Activated T-helper 1 cell treated with Interleukin-2 at 50 U/mL for 16 hours (primary cell): ENCODE results near the gene DAB1.

Source experiments
- DNase-seq: peaks from one replicate; pipeline ENCODE4 v3.0.0-alpha.2; 2020; ENCODE audit warnings: low read depth

The DAB1 gene

DNA sequence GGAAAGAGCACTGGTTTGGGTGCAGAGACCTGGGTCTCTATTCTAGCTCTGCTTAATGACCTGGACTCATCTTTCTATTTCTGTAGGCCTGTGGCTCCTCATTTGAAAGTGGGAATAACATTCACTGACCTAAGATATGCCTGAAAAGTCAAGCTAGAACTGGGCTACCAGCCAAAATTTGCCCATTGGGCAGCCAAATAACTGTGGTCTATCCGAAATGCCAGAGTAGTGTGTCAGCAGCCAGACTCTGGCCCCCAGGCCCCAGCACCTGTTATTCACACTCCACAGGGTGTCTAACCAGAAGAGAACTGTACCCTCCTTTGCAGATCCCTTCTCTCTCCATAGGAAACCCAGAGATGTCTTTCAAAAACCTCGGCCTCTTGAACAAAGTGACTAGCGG is 12.6 kb downstream of the DAB1 start:
- DNase-seq, result no peak

DNA sequence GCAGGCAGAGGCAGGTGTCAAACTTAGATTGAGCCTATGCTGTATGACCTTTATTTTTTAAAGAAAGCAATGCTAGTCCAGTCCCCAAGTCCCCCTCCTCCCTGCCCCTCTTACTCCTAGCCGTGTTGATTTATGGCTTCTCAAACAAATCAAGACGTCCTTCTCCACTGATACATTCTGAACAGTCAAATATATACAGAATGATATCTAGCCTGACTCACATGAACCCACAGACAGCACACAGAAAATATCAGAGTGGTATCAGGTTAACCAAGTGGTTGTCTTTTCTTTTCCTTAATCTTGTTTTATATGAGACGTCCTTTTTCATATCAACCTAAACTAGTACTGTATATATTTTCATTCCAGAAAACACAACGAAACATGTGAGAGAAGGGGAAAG is 13.4 kb downstream of the DAB1 start:
- no peak for DNase-seq

DNA sequence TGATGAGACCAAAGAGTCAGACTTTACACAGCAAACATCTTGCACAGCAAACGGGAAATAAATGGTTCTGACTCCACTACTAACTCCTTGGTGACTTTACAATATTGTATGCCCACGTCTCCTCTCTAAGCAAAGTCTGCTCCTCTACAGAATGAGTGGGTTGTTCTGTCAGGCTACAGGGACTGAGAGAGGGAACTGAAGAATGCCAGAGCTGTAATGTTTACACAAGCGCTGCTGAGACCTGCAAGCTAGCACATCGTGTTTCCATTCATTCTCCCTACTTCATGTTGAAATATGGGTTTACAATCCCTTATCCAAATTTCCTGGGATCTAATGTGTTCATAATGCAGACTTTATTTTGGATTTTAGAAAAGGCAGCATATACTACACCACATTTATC is 15.9 kb downstream of the DAB1 start:
- no peak for DNase-seq

DNA sequence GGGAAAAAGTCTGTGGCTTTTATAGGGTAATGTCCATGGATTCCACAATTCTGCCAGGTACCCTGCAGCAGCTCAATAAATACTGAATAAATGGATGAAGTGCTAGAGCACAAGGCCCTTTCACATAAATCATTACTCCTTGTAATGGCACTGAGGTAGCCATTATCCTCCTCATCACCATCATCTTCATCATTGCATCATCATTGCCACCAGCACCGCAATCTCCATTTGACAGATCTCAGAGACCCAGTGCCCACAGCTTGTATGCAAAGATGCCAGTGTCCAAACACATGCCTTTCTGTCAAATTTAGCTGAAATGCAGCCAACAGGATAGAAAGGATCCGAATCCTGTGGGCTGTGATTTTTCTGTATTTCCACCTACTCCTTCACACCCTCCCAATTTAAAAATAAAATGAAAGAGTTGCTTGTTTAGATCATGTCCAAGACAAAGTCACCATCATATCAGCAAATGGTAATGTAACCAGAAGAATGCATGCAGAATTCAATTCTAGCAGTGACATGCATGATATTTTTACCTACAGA is 17.4 kb downstream of the DAB1 start:
- DNase-seq, result no peak

DNA sequence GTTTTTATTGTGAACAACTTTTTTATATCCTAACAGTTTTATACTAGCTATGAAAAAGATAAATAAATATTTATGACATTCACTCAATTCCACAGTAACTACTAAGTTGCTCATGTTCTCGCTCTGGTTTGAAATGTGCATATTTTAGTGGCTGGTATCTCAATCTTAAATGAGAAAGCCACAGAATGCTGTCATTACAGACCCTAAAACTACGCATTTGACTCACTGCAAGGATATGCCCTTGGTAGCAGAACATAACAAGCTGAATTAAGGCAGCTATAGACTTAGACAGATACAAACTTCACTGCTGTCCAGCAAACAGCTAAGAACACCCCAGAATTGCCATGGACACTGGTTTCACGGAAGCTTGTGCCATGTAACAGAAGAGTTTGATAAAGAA is 19.0 kb downstream of the DAB1 start:
- DNase-seq, result no peak

DNA sequence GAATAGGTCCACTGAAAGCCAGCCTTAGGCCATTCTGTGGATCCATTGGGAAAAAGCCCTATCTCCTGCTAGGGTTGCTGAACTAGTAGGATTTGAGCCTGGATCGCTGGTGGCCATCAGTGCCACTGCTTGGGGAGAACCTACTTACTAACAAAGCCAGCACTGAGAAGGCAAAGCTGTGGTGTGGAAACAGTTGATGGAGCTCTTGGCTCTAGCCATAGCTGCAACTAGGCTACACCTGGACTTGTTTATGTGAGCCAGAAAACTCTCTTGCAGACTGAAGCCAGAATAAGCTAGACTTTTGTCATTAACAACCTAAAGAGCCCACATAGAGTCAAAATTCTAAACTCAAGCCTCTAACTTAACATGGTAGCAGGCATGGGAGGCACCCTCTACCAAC is 20.7 kb downstream of the DAB1 start:
- no peak for DNase-seq

DNA sequence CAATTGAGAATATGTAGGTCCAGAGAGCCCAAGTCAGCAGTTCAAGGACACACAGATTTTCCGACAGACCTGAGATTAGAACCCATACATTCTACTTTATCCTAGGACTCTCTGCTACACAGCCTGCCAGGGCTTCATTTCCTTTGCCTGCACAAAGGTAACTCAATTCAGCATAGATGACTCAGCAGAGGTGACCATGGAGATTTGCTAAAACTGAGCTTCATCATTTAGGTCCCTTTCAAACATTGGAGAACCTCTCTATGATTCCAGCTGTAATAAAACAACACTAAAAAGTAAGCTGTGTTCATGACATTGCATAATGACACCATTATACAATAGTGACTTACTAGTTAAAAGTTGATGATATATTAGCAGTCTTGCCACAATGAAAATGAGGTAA is 22.2 kb downstream of the DAB1 start:
- DNase-seq, result no peak

DNA sequence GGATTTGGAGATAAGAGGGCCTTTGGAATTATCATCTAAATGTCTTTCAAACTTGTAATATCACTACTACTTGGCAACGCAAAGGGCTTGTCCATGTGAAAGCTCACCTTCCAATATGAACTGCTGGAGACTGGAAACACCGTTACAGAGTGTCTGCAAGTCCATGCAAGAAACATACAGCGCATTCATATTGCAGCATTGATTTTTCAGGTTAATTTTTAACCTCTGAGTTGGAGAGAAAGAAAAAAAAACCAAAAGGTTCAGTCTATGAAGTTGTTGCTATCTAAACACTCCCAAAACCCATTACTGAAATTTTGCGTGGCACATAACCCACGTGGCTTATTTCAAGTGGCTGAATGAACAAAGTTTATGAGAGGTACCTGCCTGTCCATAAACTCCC is 23.8 kb downstream of the DAB1 start:
- DNase-seq, result no peak

DNA sequence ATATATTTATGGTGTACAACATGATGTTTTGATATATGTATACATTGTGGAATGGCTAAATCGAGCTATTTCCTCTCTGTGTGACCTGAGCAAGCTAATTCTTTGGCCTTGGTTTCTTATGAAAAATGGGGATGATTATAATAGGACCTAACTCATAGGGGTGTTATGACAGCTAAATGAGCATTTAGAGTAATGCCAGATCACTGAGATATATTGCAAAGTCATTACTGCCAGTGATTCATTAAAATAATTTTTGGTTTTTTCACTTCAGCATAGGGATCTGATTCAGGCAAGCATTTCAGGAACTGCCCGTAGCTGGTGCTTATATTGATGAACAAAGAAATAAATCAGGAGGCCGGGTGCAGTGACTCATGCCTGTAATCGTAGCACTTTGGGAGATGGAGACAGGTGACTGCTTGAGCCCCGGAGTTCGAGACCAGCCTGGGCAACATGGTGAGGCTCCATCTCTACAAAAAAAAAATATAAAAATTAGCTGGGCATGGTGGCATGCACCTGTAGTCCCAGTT is 30.7 kb downstream of the DAB1 start:
- no peak for DNase-seq

DNA sequence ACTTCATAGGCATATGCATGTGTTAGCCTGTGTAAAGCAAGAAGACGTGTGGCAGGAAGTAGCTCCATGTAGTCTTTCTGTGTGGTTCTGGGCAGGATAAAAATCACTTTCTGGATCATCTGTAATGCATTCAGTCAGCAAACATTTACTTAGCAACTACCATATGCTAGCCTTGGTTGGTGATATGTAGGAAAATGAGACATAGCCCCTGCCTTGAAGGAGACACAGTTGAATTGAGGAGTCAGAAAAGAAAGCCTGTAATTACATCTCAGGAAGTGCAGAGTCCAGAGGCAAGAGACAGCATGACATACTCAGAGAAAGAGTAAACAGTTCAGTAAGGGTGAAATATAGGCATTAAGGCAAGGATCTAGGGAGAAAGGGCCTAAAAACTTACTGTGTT is 38.5 kb downstream of the DAB1 start:
- no peak for DNase-seq

DNA sequence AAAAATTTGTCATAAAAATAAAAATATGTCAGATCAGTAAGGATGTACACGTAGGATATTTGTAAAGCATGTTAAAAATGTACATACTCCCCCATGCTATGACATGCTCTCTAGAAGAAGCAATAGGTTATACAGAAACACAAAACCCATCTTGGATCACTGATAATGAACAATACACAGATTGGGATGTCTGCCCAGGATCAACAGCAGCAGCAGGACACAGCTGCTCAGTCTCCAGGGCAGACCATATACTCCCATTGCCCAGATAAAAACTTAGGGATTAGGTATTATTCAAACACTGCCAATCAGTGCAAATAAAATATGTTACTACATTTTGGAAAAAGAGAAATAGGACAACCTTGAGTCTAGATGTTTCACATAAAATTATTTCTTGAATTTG is 39.0 kb downstream of the DAB1 start:
- DNase-seq, result no peak

DNA sequence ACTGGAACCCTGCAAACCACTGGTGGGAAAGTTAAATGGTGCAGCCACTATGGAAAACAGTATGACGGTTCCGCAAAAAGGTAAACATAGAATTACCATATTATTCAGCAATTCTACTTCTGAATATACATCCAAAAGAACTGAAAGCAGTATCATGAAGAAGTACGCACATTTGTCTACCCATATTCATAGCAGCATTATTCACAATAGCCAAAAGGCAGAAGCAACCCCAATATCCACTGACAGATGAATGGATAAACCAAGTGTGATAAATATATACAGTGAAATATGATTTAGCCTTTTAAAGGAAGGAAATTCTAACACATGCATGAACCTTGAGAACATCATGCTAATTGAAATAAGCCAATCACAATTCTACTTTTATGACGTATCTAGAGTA is 39.6 kb downstream of the DAB1 start:
- no peak for DNase-seq

DNA sequence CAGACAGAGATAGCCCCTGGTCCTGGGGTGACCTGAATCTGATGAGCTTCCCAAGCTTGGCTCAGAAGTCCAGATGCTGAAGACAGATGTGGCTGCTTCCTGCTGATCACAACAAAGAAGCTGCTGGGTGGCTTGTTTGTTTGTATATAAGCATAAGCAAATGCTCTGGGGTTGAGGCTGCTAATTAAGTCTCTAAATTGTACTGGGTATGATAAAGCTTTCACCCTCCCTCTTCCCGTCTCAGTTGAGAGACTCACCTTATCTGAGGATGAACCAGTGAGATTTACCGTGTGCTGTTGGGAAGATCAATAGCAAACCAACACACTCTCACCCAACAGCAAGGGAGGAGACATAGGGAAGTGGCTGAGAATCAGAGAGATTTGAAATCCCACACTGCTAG is 42.0 kb downstream of the DAB1 start:
- DNase-seq, result no peak

DNA sequence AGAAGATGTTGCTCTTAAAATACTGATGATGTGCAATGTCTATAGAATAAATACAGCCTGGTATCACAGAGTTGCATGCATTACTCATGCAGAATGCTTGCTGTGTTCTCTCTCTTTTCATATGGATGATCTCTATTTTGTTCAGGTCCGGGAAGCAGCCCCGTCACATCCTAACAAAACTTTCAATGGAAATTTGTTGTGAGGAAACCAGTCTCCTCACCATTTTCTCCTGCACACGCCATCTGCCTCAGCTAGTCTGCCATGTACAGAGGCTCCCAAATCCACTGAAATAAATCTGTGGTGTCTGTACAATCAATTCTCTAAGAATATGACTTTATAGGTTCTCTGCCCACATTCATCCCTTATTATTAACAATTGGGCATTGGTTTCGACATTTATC is 42.4 kb downstream of the DAB1 start:
- DNase-seq, result no peak

DNA sequence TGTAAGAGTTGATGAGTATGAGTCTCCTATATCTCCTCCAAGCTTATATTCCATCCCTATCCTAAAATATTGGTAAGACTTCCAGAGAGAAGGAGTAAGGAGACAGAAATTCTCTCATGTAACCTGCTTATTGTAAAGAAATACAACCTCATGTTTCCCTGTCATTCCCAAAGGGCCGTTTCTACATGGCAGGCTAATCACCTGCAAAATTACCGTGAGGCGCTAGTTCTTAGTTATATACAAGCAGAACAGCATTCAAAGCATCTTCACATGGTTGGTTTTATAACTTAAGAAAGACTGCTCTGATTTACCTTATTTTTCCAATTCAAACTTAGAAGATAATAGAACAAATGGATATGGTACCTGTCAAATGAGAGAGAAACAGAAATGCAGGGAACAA is 42.9 kb downstream of the DAB1 start:
- DNase-seq, result no peak

DNA sequence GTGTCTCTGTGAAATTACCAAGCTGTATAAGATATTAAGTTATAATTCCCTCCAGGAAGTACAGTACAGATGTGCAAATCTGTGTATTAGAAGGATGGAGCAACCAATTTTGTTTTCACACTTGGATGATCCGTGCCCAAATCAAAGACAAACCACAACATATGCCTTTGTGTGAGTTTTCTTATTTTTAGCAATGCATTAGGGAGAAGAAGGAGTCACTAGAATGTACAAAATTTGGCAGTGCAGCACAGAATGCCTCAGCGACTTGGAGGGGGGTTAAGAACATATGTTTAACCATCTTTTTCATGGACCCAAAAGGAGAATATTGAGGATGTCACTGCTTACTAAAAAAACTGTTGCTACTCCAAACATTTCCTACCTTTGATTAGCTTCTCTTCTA is 45.3 kb downstream of the DAB1 start:
- DNase-seq, result no peak

DNA sequence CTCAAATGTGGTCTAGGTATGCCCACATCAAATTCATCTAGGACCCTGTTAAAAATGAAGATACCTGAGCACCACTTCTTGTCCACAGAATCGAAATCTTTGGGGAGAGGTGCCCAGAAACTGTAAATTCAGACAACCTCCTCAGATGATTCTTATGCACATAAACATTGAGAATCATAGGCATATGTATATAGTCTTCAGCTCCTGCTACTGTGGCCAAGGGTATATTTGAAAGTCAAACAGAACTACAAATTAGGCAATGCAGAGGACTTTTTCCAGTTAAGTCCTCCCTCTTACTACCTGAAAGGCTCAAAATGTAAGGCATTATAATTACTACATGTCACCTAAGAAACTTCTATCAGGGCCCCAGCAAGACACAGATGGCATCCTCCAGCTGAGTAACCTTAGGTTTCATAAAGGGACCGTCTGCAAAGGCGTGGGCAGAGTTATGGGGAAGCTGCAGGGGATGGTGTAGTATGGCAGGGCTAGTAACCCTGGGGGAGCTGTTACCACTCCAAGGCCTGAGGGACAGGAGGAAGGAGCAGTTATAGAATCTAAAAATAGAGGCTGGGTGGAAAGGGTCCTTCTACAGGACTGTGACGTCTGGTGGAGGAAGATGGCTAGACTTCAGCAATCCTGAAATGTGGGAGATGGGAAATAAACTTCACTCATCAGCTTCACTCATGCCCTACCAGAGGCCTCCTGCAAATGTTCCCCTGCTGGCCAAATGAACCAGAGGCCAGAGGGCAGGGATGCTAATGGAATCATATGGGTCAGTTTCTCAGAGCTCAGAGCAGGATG is 46.3 kb downstream of the DAB1 start:
- no peak for DNase-seq

DNA sequence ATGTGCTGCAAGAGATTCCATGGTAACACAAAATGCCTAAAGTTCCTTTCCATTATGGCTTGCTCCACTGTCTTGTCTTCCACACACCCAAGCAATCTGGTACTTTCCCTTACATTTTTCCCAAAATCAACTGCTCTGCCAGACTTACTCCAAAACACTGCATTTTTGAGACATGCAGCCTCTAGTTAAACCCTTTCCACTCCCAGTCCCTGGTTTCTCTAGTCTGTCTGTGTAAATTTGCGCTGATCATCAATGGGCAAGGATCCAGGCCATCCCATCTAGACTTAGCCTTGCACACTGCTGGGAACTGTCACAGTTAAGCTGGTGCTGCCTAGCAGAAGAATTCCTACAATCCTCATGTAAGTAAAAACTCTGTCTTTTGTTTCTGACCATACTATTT is 47.8 kb downstream of the DAB1 start:
- no peak for DNase-seq

DNA sequence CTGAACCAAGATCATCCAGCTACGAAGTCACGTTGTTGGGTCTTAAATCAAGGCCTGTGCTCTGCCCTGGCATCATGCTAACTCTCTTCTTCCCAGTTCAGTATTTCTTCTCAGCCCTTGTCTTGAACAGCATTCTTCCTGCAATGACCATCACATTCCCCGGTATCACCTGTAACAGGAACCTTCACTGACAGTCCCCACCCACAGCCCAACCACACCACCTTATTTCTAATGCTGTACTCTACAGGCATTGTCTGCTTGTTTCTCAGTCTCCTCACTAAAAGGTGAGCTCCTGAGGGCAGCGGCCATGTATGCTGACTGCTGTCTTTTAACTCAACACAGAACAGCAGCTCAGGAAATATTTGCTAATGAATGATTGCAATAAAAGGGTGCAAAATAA is 54.0 kb downstream of the DAB1 start:
- no peak for DNase-seq

DNA sequence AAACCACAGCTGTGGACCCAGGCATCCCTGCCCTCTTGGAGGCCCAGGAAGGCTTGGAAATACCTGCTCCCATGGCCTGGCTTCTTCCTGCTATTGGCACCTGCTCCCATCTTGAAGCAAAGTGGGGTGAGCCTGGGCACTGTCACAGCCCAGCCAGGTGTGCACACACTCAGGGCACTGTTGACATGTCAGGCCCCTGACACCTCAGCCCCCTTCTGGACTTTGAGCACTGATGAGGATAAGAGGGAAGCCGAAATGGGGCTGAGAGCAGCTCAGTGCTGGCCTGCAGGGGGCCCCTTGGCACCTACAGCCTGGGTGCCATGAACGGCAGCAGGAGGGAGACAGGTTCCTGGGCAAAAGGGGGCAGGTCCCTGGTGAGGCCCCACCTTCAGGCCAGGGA is 55.9 kb downstream of the DAB1 start:
- DNase-seq, result no peak

DNA sequence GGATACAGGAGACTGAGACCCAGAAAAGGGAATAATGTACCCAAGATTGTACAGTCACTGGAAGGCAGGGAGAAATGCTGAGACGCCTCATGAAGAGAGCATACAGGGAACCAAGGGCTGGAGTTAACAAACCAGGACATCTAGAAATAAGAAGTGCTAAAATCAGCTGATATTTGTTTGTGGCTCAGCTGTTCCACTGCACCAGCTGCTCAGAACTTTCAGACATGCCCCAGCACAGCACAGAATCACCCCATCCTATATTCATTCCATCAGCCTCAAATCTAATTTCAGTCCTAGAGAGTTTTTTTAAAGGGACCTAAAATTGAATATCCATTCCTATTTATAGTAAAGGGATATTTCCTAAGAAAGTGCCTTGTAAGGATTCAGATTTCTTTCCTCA is 60.2 kb downstream of the DAB1 start:
- no peak for DNase-seq

DNA sequence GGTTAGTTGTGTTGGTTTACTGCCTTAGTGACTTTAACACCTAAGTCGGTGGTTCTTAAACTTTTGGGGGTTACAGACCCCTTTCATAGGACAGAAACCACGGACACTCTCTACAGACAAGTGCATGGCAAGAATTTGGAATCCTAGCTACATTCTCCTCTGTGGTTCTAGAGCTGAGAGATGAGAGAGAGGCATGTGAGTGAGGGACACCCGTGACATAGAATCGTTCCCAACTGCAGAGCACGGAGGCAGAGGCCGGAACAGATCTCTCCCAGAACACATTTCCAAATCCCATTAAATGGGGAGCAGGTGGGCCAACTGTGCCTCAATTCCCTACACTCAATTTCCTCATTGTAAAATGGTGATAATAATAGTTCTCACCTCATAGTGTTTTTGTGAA is 60.7 kb downstream of the DAB1 start:
- DNase-seq, result no peak

DNA sequence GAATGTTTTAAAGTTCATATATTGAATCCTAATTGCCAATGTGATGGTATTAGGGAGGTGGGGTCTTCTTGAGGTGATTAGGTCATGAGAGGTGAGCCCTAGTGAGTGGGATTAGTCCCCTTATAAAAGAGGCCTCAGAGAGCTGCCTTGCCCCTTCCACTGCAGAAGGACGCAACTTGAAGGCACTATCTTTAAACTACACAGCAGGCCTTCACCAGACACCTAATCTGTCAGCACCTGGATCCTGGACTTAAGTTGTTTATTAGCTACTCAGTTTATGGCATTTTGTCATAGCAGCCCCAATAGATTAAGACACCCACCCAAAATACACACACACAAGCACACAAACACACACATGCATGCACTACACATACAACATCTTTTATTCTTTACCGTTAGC is 61.4 kb downstream of the DAB1 start:
- DNase-seq, result no peak

DNA sequence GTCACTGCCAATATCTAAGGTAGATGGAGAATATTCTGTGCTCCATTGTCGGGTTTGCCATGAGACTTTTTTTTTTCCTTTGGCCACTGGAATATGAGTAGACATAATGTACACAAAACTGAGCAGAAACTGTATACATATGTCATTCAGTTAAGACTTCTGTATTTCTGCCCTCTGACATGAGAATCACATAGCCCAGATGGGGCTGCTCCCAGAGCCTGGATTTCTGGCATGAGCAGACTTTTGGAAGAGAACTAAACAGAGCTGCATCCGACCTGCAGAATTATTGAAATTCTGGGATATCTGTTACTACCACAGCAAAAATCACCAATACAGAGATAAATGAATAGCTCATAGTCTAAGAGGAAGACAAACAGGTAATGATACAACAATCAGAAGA is 62.3 kb downstream of the DAB1 start:
- no peak for DNase-seq
